GM12872 (cell line): ENCODE measurements around the gene ANXA4.

Experiments
- TF ChIP-seq, protein P1 (sequence below): IDR thresholded peaks from 3 replicates; pipeline ENCODE4 v1.5.1; 2011; ENCODE audit warnings: low read depth, mild to moderate bottlenecking, low read length, moderate library complexity; ENCODE audit not compliant: insufficient read depth

Gene ANXA4

GRCh38 chr2:69837533-69837932 lies 95.6 kb downstream of the ANXA4 start:
- TF ChIP-seq, protein P1, sequence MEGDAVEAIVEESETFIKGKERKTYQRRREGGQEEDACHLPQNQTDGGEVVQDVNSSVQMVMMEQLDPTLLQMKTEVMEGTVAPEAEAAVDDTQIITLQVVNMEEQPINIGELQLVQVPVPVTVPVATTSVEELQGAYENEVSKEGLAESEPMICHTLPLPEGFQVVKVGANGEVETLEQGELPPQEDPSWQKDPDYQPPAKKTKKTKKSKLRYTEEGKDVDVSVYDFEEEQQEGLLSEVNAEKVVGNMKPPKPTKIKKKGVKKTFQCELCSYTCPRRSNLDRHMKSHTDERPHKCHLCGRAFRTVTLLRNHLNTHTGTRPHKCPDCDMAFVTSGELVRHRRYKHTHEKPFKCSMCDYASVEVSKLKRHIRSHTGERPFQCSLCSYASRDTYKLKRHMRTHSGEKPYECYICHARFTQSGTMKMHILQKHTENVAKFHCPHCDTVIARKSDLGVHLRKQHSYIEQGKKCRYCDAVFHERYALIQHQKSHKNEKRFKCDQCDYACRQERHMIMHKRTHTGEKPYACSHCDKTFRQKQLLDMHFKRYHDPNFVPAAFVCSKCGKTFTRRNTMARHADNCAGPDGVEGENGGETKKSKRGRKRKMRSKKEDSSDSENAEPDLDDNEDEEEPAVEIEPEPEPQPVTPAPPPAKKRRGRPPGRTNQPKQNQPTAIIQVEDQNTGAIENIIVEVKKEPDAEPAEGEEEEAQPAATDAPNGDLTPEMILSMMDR, result no peak

DNA sequence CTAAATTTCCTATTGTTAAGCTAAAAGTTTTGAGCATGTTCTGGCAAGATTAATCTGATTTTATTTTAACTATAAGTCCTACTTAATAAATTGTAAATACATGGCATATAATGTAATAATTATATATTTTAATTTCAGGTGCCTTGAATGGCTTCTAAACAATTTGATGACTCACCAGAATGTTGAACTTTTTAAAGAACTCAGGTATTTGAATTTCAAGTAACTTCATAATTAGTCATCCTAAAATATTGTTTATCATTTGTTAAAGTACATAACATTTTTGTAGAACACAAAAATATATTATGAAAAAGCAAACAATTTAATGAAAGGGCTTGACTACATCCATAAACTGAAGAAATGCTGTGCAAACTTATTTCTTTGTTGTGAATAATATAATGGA lies 102.1 kb downstream of the ANXA4 start:
- TF ChIP-seq, protein P1, result no peak

DNA sequence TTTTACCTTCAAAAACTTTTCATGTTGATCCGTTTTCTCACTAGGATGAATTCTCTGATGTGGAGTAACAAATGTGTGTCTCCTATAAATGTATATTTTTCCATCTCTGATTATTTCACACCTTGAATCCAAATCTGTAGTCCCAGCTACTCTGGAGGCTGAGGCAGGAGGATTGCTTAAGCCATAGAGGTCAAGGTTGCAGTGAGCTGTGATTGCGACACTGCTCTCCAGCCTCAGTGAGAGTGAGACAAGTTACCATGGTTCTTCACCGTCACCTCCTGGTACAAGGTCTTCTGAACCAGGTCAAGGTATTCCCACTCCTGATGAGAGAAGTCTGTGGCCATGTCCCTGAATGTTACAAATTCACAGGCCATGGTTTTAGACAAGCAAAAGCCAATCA lies 102.6 kb downstream of the ANXA4 start:
- TF ChIP-seq, protein P1, result no peak

DNA sequence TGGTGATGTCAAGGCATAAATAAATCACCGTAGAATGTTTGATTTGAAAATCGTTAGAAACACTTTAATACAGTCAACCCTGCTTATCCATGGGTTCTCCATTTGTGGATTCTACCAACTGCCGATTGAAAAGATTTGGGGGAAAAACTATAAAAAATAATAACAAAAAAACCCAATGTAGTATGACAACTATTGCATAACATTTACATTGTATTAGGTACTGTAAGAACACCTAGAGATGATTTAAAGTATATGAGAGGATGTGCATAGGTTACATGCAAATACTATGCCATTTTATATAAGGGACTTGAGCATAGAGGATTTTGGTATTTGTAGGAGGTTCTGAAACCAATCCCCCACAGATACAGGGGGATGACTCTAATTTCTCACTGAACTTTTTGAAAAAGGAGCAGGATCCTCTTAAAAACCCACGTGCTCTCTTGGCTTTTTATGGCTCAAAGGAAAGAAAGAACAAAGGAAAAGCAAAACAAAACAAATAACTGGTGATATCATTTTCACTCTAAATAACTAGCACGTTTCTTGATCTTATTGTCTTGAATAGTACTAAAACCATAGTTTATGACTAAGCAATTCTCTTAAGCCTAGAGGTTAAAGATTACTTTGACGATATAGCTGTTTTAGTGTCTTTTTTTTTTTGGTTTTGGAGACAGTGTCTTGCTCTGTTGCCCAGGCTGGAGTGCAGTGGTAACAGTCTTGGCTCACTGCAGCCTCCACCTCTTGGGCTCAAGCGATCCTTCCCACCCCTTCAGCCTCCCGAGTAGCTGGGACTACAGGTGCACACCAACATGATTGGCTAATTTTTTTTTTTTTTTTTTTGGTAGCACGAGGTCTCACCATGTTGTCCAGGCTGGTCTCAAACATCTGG lies 104.5 kb downstream of the ANXA4 start:
- TF ChIP-seq, protein P1, result no peak

GRCh38 chr2:69847068-69847828 lies 105.3 kb downstream of the ANXA4 start:
- TF ChIP-seq, protein P1, result no peak

DNA sequence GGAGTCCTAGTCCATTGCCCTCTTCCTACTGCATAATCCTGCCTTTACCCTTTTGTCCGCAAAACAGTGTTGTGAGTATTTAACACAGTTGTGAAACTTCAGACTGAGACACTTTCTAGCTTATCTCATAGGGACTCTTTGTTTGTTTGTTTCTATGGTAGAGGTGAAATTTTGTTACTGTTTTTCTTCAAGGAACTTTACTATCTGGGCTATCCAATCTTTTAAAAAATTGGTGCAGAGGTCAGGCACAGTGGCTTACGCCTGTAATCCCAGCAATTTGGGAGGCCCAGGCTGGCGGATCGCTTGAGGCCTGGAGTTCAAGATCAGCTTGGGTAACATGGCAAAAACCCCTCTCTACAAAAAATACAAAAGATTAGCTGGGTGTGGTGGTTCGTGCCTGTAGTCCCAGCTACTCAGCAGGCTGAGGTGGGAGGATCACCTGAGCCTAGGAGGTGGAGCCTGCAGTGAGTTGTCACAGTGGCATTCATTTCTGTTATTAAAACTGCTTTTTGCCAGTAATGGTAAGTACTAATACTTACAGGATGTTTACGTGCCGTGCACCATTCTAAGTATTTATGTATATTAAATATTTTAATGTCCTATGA lies 106.4 kb downstream of the ANXA4 start:
- TF ChIP-seq, protein P1, result no peak

DNA sequence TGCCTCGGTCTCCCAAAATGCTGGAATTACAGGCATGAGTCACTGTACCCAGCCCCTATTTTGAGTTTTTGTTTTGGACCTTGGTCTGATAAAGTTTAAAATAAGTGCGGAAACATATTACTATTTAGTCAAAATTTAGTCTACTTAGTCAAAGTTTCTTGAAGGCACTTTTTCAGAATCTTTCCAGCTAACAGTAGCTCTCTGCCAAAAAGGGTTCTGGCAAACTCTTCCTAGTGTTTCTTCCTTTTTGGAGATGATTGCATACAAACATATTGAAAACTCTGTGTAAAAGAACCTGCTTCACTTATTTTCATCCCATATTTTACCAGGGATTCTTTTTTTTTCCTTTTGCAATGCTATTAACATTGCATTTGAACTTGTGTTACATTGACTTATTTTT lies 116.3 kb downstream of the ANXA4 start:
- TF ChIP-seq, protein P1, result no peak
